RKO (cell line): ENCODE data around the gene RARS2.
"Not testable (repeated sequence)": the region's sequence is repeated elsewhere in the genome, so short reads cannot be mapped to it uniquely, and the experiment has no call there.

Experiments
- DNase-seq: peaks from one replicate; pipeline ENCODE4 v3.0.0-alpha.2; 2016; ENCODE audit warnings: low spot score

Gene RARS2

GRCh38 chr6:87589693-87590416 is at the start of gene RARS2, which contains the start of gene ORC3:
TSS of gene RARS2 (minus strand) at chr6:87589987. CDS start at chr6:87589957, 30 bp downstream.
TSS of gene ORC3 (plus strand) at chr6:87590135. CDS start at chr6:87590169, 34 bp downstream.
- peak; percentile 96 for DNase-seq

- DNase-seq: no peak
Measured at GRCh38 chr6:87639373-87639772, 49.6 kb upstream of the RARS2 start.

- no peak for DNase-seq
Measured at GRCh38 chr6:87637106-87637505, 47.3 kb upstream of the RARS2 start.

- no peak for DNase-seq
Measured at GRCh38 chr6:87636315-87636714, 46.5 kb upstream of the RARS2 start.

- no peak for DNase-seq
Measured at GRCh38 chr6:87633851-87634250, 44.1 kb upstream of the RARS2 start.

- no peak for DNase-seq
Measured at GRCh38 chr6:87630746-87631145, 41.0 kb upstream of the RARS2 start.

GRCh38 chr6:87628881-87629280 is 39.1 kb upstream of the RARS2 start:
- DNase-seq: no peak

GRCh38 chr6:87628424-87628823 is 38.6 kb upstream of the RARS2 start:
- no peak for DNase-seq

GRCh38 chr6:87623248-87623647 is 33.5 kb upstream of the RARS2 start:
- DNase-seq: no peak

GRCh38 chr6:87618531-87618930 is 28.7 kb upstream of the RARS2 start:
- no peak for DNase-seq

GRCh38 chr6:87617405-87617804 is 27.6 kb upstream of the RARS2 start:
- DNase-seq: no peak

GRCh38 chr6:87613018-87613417 is 23.2 kb upstream of the RARS2 start:
- not testable (repeated sequence) for DNase-seq

GRCh38 chr6:87608802-87609201 is 19.0 kb upstream of the RARS2 start:
- no peak for DNase-seq

GRCh38 chr6:87606199-87606598 is 16.4 kb upstream of the RARS2 start:
- no peak for DNase-seq

- DNase-seq: no peak
Measured at GRCh38 chr6:87600576-87600975, 10.8 kb upstream of the RARS2 start.

- DNase-seq: peak; percentile 21
Measured at GRCh38 chr6:87590990-87591389, 1.2 kb upstream of the RARS2 start.

GRCh38 chr6:87590417-87590880 is 662 bp upstream of the RARS2 start:
- no peak for DNase-seq

- peak; percentile 14 for DNase-seq
Measured at GRCh38 chr6:87588756-87589407, 905 bp downstream of the RARS2 start.

GRCh38 chr6:87586371-87587077 is 3.3 kb downstream of the RARS2 start:
- no peak for DNase-seq

- no peak for DNase-seq
Measured at GRCh38 chr6:87583822-87584221, 6.0 kb downstream of the RARS2 start.

GRCh38 chr6:87575423-87575822 is 14.4 kb downstream of the RARS2 start:
- DNase-seq: no peak

- no peak for DNase-seq
Measured at GRCh38 chr6:87574237-87574804, 15.5 kb downstream of the RARS2 start.
